T-helper 2 cell treated with Interferon-gamma antibody and Interleukin-4, amounts not matched to agents 100 ng/mL and 5 ng/mL, for 36 hours (primary cell): ENCODE data around the gene PRPF19. TPM values are rescaled to one million over a fixed set of nuclear protein-coding genes. Genes with fewer than 3 reads are reported as not detected.

Experiments
- intact Hi-C: fragments of 100-400 bp; cut with micrococcal nuclease; formaldehyde crosslinking; loops from one replicate; pipeline ENCODE4 v1.15.1; 2023
- total RNA-seq: library from RNA; stranded (reverse); gene quantifications from 2 replicates; pipeline ENCODE4 v1.2.3, GENCODE V29; 2022

PRPF19 gene
- total RNA-seq, 1 donor from 2014 or later: 185 TPM

GRCh38 chr11:60863550-60864521 is 42.5 kb downstream of the PRPF19 start:
- intact Hi-C loops: no loop called here

- intact Hi-C loops: no loop called here
These were observed 44.2 kb downstream of the PRPF19 start for GRCh38 chr11:60862171-60862570.

DNA sequence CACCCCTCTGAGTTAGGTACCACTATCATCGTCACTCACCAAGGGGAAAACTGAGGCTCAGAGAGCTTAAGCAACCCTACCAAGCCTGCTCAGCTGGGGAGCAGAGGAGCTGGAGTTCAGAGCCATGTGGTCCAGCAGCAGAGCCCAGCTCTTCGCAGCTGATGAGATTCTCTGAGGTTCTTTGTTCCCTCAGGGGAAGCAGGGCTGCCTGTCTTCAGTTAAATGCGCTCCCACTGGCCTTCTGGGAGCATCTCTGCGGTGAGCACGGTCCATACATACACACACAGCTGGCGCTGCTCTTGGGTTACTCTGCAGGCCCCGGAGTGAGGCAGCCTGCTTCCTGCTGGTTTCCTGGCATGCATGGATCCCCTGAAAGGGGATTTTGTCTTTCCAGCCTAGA is 45.4 kb downstream of the PRPF19 start:
- intact Hi-C loops: no loop called here

GRCh38 chr11:60859616-60860250 is 46.7 kb downstream of the PRPF19 start:
- intact Hi-C loops: loop anchor here (2.0 kb wide), 1 partner anchor 17 kb away; the partner anchor contains the start of gene CCDC86

- intact Hi-C loops: loop anchor here (2.0 kb wide), 1 partner anchor 16 kb away; the partner anchor contains the start of gene CCDC86
These were observed 47.5 kb downstream of the PRPF19 start for GRCh38 chr11:60858731-60859464.

- intact Hi-C loops: loop anchor here (2.0 kb wide), 1 partner anchor 15 kb away; the partner anchor contains the start of gene CCDC86
These were observed 48.1 kb downstream of the PRPF19 start for GRCh38 chr11:60858236-60858635.

- intact Hi-C loops: loop anchor here (2.0 kb wide), 1 partner anchor 15 kb away; the partner anchor contains the start of gene CCDC86
These were observed 48.8 kb downstream of the PRPF19 start for GRCh38 chr11:60857378-60858232.

DNA sequence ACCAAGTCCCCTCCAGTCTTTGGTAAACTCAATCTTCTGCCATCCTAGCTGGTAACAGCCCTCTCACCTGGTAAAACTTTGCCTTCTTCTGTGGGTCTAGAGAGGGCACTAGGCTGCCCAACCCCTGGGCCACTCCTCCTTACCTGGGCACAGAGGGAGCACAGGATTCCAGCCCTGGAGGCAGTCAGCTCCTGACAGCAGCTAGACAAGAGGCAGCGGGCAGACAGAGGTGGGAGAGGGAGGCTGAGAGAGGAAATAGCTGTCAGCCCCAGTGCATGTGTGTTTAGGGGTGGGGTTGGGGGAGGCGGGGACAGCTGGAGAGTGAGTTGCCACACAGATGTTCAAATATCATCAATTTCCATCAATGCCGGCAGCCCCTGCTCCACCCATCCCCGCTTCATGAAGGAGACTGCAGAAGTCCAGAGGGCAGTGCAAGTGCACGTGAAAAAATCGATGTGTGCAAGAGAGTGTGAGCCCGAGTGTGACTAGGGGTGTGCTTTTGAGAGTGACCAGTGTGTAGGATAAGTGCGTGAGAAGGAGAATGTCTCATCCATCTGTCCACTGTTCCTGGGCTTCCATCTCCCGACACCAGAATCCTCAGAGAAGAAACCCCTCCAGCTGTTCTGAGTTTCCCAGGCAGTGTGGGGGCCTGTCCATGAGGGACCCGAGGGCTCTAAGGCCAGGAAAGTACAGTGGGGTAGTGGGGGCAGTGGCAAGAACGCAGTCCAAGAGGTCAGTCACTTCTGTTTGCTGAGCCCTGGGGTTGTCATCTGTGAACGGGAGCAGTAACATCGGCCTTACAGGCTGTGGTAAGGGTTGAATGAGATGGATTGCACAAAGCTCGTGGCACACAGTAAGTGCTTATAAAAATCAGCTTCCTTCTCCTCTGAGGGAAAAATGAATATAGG is 50.4 kb downstream of the PRPF19 start, which contains the start of gene PTGDR2:
Gene PTGDR2, minus strand, starts transcription at position 225 of the 908 bp plus-strand sequence. CDS start 2,228 bp downstream, outside the sequence.
- intact Hi-C loops: no loop called here

DNA sequence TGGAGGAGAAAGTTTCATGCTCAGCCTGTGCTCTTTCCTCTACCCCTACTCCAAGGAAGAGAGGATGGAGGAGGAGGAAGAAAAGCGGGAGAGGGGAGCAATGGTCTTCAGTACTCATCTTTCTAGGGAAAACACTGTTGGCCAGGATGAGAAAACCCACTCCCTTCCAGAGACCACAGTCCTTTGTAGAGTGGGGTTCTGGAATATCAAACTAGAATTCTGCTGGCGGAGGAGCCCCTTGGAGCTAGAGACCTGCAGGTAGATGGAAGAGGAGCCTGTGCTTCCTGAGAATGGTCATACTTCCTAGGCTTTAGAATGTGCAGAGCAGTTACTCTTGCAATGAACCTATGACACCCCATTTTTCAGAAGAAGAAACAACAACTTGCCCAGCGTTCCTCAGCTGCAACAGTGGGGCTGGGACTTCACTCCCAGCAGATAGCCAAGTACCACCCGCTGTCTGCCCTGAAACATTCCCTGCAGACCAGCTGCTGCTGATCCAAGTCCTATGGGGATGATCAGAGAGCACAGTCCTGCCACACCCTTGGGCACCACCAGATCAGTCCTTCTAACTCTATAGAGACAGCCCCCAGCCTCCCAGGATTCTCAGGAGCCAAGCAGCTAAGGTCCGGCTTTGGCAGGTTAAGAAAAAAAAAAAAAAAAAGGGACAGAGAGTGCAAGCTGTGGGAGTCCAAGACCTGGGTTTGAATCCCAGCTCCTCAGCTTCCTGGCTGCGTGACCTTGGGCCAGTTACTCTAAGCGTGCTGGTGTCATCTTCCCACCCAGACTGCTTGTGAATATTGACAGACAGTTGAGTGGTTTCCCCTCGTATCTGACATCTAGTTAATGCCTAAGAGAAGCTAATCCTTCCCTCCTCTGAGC is 51.3 kb downstream of the PRPF19 start:
- intact Hi-C loops: no loop called here

DNA sequence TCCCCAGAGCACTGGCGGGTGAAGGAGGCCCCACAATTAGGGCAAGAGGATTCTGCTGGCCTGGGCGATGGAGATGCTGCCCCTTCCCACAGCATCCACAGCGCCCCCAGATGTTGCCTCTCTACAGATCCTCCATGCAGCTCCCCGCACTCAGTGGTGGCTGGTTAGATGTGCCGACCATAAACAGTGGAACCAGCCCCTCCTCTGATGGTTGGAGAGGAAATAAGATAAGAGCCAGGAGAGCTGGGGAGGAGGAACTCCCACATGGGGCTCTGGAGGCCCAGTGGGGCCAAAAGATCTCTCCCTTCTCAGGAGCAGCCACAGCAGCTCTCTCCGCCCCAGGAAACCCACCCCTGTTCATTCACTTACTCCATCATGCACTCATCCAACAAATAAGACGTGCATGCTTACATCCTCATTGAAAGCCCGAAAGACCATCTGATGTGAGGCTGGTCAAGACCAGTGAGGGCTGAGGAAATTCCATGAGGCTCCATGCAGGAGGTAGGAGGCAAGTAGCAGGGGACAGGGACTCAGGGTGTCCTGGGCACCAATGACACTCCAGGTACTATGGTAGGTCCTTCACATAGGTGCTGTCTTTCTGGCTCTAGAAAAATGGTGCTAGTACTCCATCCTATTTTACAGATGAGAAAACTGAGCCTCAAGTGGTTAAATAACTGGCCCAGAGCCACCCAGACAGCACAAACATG is 52.1 kb downstream of the PRPF19 start:
- intact Hi-C loops: no loop called here

- intact Hi-C loops: no loop called here
These were observed 53.1 kb downstream of the PRPF19 start for GRCh38 chr11:60852982-60853950.

GRCh38 chr11:60852117-60852981 is 54.0 kb downstream of the PRPF19 start:
- intact Hi-C loops: no loop called here

GRCh38 chr11:60851327-60852104 is 54.9 kb downstream of the PRPF19 start:
- intact Hi-C loops: no loop called here

- intact Hi-C loops: no loop called here
These were observed 56.5 kb downstream of the PRPF19 start for GRCh38 chr11:60849641-60850520.
